Duodenal mucosa (tissue), 2 donors: ENCODE data around the gene CD5L.

Source experiments
- H3K27ac ChIP-seq: one replicate; pipeline ENCODE4 v1.7.0; 2013; ENCODE audit warnings: low read depth, low read length
- H3K27me3 ChIP-seq, 2 donors: one replicate each; pipeline ENCODE4 v1.7.0; 2013; ENCODE audit warnings: low read length in 2 of 2, control low read depth in 1 of 2; ENCODE audit not compliant: insufficient read depth in 2 of 2, control insufficient read depth in 1 of 2
- H3K36me3 ChIP-seq, 2 donors: one replicate each; pipeline ENCODE4 v1.7.0; 2013; ENCODE audit warnings: low read length in 2 of 2, control low read depth in 1 of 2; ENCODE audit not compliant: insufficient read depth in 2 of 2, control insufficient read depth in 1 of 2
- H3K4me1 ChIP-seq, 2 donors: one replicate each; pipeline ENCODE4 v1.7.0; 2013; ENCODE audit warnings: low read length in 2 of 2, control low read depth in 1 of 2; ENCODE audit not compliant: insufficient read depth in 2 of 2, control insufficient read depth in 1 of 2
- H3K4me3 ChIP-seq, 2 donors: one replicate each; pipeline ENCODE4 v1.7.0; 2013; ENCODE audit warnings: low read length in 2 of 2, low read depth in 1 of 2
- H3K9ac ChIP-seq, 2 donors: one replicate each; pipeline ENCODE4 v1.7.0; 2013; ENCODE audit warnings: low read length in 2 of 2, low read depth in 1 of 2
- H3K9me3 ChIP-seq, 2 donors: one replicate each; pipeline ENCODE4 v1.7.0; 2013; ENCODE audit warnings: low read length in 2 of 2, control low read depth in 1 of 2; ENCODE audit not compliant: control insufficient read depth in 1 of 2

CD5L gene

GRCh38 chr1:157819896-157820295, 21.7 kb downstream of the CD5L start, which contains the start of gene FCRL1:
TSS of gene FCRL1 (minus strand) at chr1:157820120. CDS start at chr1:157820037, 83 bp downstream.
- Histone ChIP-seq H3K4me3 (no peak within 1 kb of the TSS), H3K36me3 (no peaks in the 10 kb centered on the region), H3K9me3 (no peaks in the 10 kb centered on the region), H3K27ac (no peak within 1 kb of the TSS), H3K9ac (no peak within 1 kb of the TSS), H3K4me1 (no peaks in the 10 kb centered on the region), H3K27me3 (no peaks in the 10 kb centered on the region)

- no peak overlapping the region for H3K27ac ChIP-seq
- no peaks in the 10 kb centered on the region for H3K36me3 ChIP-seq
- H3K4me1 ChIP-seq: no peaks in the 10 kb centered on the region
- no peaks in the 10 kb centered on the region for H3K27me3 ChIP-seq
- no peak overlapping the region for H3K9ac ChIP-seq
- H3K4me3 ChIP-seq: no peak overlapping the region
- no peaks in the 10 kb centered on the region for H3K9me3 ChIP-seq
Observed at GRCh38 chr1:157819215-157819614, 22.4 kb downstream of the CD5L start.

- H3K9me3 ChIP-seq: peaks cover 5 to 6% of the 10 kb centered on the region in 2 donors
- no peaks in the 10 kb centered on the region for H3K4me1 ChIP-seq
- H3K4me3 ChIP-seq: no peak overlapping the region
- H3K27ac ChIP-seq: no peak overlapping the region
- H3K27me3 ChIP-seq: no peaks in the 10 kb centered on the region
- H3K9ac ChIP-seq: no peak overlapping the region
- H3K36me3 ChIP-seq: no peaks in the 10 kb centered on the region
Observed at GRCh38 chr1:157813269-157813668, 28.3 kb downstream of the CD5L start.

- H3K27ac ChIP-seq: no peak overlapping the region
- no peaks in the 10 kb centered on the region for H3K36me3 ChIP-seq
- no peak overlapping the region for H3K9ac ChIP-seq
- H3K9me3 ChIP-seq: no peaks in the 10 kb centered on the region
- H3K27me3 ChIP-seq: no peaks in the 10 kb centered on the region
- H3K4me1 ChIP-seq: no peaks in the 10 kb centered on the region
- no peak overlapping the region for H3K4me3 ChIP-seq
Observed at GRCh38 chr1:157806431-157807149, 35.0 kb downstream of the CD5L start.

GRCh38 chr1:157803851-157804250, 37.8 kb downstream of the CD5L start:
- no peaks in the 10 kb centered on the region for H3K36me3 ChIP-seq
- H3K27me3 ChIP-seq: no peaks in the 10 kb centered on the region
- H3K27ac ChIP-seq: no peak overlapping the region
- no peaks in the 10 kb centered on the region for H3K4me1 ChIP-seq
- no peak overlapping the region for H3K9ac ChIP-seq
- no peak overlapping the region for H3K4me3 ChIP-seq
- H3K9me3 ChIP-seq: no peaks in the 10 kb centered on the region

GRCh38 chr1:157799996-157800395, 41.6 kb downstream of the CD5L start:
- peaks cover 0 to 5% of the 10 kb centered on the region in 2 donors for H3K27me3 ChIP-seq
- H3K4me3 ChIP-seq: no peak overlapping the region
- H3K4me1 ChIP-seq: no peaks in the 10 kb centered on the region
- H3K9me3 ChIP-seq: no peaks in the 10 kb centered on the region
- no peak overlapping the region for H3K9ac ChIP-seq
- no peaks in the 10 kb centered on the region for H3K36me3 ChIP-seq
- H3K27ac ChIP-seq: no peak overlapping the region

GRCh38 chr1:157798211-157798610, 43.4 kb downstream of the CD5L start:
- H3K9me3 ChIP-seq: peaks cover 0 to 3% of the 10 kb centered on the region in 2 donors
- no peak overlapping the region for H3K4me3 ChIP-seq
- no peak overlapping the region for H3K9ac ChIP-seq
- peaks cover 0 to 5% of the 10 kb centered on the region in 2 donors for H3K27me3 ChIP-seq
- no peak overlapping the region for H3K27ac ChIP-seq
- no peaks in the 10 kb centered on the region for H3K36me3 ChIP-seq
- no peaks in the 10 kb centered on the region for H3K4me1 ChIP-seq

- Histone ChIP-seq H3K27me3 (no peaks in the 10 kb centered on the region), H3K9me3 (no peaks in the 10 kb centered on the region), H3K4me3 (no peak overlapping the region), H3K9ac (no peak overlapping the region), H3K36me3 (no peaks in the 10 kb centered on the region), H3K4me1 (peaks cover 5 to 12% of the 10 kb centered on the region in 2 donors), H3K27ac (no peak overlapping the region)
Observed at GRCh38 chr1:157785248-157785647, 56.4 kb downstream of the CD5L start.

- H3K4me3 ChIP-seq: no peak overlapping the region
- no peak overlapping the region for H3K9ac ChIP-seq
- H3K36me3 ChIP-seq: no peaks in the 10 kb centered on the region
- no peaks in the 10 kb centered on the region for H3K9me3 ChIP-seq
- H3K27ac ChIP-seq: no peak overlapping the region
- H3K4me1 ChIP-seq: peaks cover 5 to 15% of the 10 kb centered on the region in 2 donors
- no peaks in the 10 kb centered on the region for H3K27me3 ChIP-seq
Observed at GRCh38 chr1:157784801-157785200, 56.8 kb downstream of the CD5L start.

GRCh38 chr1:157782931-157783330, 58.7 kb downstream of the CD5L start:
- Histone ChIP-seq H3K27ac (no peak overlapping the region), H3K27me3 (no peaks in the 10 kb centered on the region), H3K9me3 (no peaks in the 10 kb centered on the region)

More at GRCh38 chr1:157782931-157783330, 58.7 kb downstream of the CD5L start:
- H3K9ac ChIP-seq: no peak overlapping the region
- no peaks in the 10 kb centered on the region for H3K36me3 ChIP-seq
- no peak overlapping the region for H3K4me3 ChIP-seq
- H3K4me1 ChIP-seq: peaks cover 5 to 15% of the 10 kb centered on the region in 2 donors
